ENCODE results near the gene JAZF1.
"Not testable (repeated sequence)": the region's sequence is repeated elsewhere in the genome, so short reads cannot be mapped to it uniquely, and the experiment has no call there.

The JAZF1 gene

GRCh38 chr7:28032738-28033380, 147.7 kb downstream of the JAZF1 start:
- DNase-seq, result no peak

- no peak for DNase-seq
Observed at GRCh38 chr7:28029051-28029450, 151.5 kb downstream of the JAZF1 start.

GRCh38 chr7:28028471-28028870, 152.1 kb downstream of the JAZF1 start:
- no peak for DNase-seq

GRCh38 chr7:28026237-28026636, 154.4 kb downstream of the JAZF1 start:
- no peak for DNase-seq

- no peak for DNase-seq
Observed at GRCh38 chr7:28024786-28025334, 155.7 kb downstream of the JAZF1 start.

GRCh38 chr7:28020302-28020940, 160.2 kb downstream of the JAZF1 start:
- peak; percentile 80 for DNase-seq

GRCh38 chr7:28018856-28019465, 161.6 kb downstream of the JAZF1 start:
- no peak for DNase-seq

- peak; percentile 45 for DNase-seq
Observed at GRCh38 chr7:28018446-28018845, 162.1 kb downstream of the JAZF1 start.

- no peak for DNase-seq
Observed at GRCh38 chr7:28018020-28018419, 162.6 kb downstream of the JAZF1 start.

GRCh38 chr7:28017372-28017771, 163.2 kb downstream of the JAZF1 start:
- peak; percentile 57 for DNase-seq

GRCh38 chr7:28016297-28016696, 164.3 kb downstream of the JAZF1 start:
- DNase-seq, result no peak

- no peak for DNase-seq
Observed at GRCh38 chr7:28015169-28015568, 165.4 kb downstream of the JAZF1 start.

- not testable (repeated sequence) for DNase-seq
Observed at GRCh38 chr7:28014340-28014739, 166.3 kb downstream of the JAZF1 start.

- DNase-seq, result no peak
Observed at GRCh38 chr7:28013441-28013840, 167.2 kb downstream of the JAZF1 start.

- no peak for DNase-seq
Observed at GRCh38 chr7:28013019-28013418, 167.6 kb downstream of the JAZF1 start.

GRCh38 chr7:28008911-28009310, 171.7 kb downstream of the JAZF1 start:
- DNase-seq, result peak; percentile 8

- DNase-seq, result peak; percentile 35
Observed at GRCh38 chr7:28008171-28008570, 172.4 kb downstream of the JAZF1 start.

GRCh38 chr7:28006491-28006890, 174.1 kb downstream of the JAZF1 start:
- no peak for DNase-seq

GRCh38 chr7:28005847-28006231, 174.8 kb downstream of the JAZF1 start:
- DNase-seq, result peak; percentile 46

- peak; percentile 24 for DNase-seq
Observed at GRCh38 chr7:28005075-28005846, 175.3 kb downstream of the JAZF1 start.

GRCh38 chr7:28003408-28003807, 177.2 kb downstream of the JAZF1 start:
- DNase-seq, result no peak

GRCh38 chr7:28002638-28003037, 178.0 kb downstream of the JAZF1 start:
- peak; percentile 76 for DNase-seq

GRCh38 chr7:28001896-28002295, 178.7 kb downstream of the JAZF1 start:
- DNase-seq, result no peak
